DOHH2 (cell line): Measurements from ENCODE around the gene ACAD9.

Source experiments
- H3F3A ChIP-seq: fragments of 200-600 bp; sonication (generic), shearing (Covaris generic); 2 replicates; pipeline ENCODE4 v1.6.0; 2016; ENCODE audit warnings: antibody characterized with exemption, mild to moderate bottlenecking; ENCODE audit not compliant: control insufficient read depth, insufficient read depth
- H3K27ac ChIP-seq: fragments of 200-600 bp; sonication (generic); 2 replicates; pipeline ENCODE4 v1.5.1; 2014; ENCODE audit warnings: low read depth, mild to moderate bottlenecking, low read length, moderate library complexity
- H3K27me3 ChIP-seq: fragments of 200-600 bp; sonication (generic); 2 replicates; pipeline ENCODE4 v1.6.1; 2014; ENCODE audit warnings: mild to moderate bottlenecking, low read length, mixed read lengths; ENCODE audit not compliant: control insufficient read depth
- H3K36me3 ChIP-seq: fragments of 200-600 bp; sonication (generic); 2 replicates; pipeline ENCODE4 v1.6.1; 2014; ENCODE audit warnings: mild to moderate bottlenecking, low read length, moderate library complexity, mixed read lengths; ENCODE audit not compliant: control insufficient read depth
- H3K4me1 ChIP-seq: fragments of 200-600 bp; sonication (generic); 2 replicates; pipeline ENCODE4 v1.6.1; 2014; ENCODE audit warnings: mild to moderate bottlenecking, low read length, mixed read lengths; ENCODE audit not compliant: control insufficient read depth
- H3K4me2 ChIP-seq: fragments of 200-600 bp; sonication (generic); 2 replicates; pipeline ENCODE4 v1.6.0; 2014; ENCODE audit warnings: mild to moderate bottlenecking, low read length, moderate library complexity
- H3K4me3 ChIP-seq: fragments of 200-600 bp; sonication (generic); 2 replicates; pipeline ENCODE4 v1.5.1; 2014; ENCODE audit warnings: mild to moderate bottlenecking, low read length, mixed read lengths
- H3K79me2 ChIP-seq: fragments of 200-600 bp; sonication (generic); 2 replicates; pipeline ENCODE4 v1.6.1; 2014; ENCODE audit warnings: mild to moderate bottlenecking, low read length, mixed read lengths; ENCODE audit not compliant: control insufficient read depth
- H3K9me2 ChIP-seq: fragments of 200-600 bp; sonication (generic); replicated peaks from 2 replicates; pipeline ENCODE4 v1.6.1; 2014; ENCODE audit warnings: mild to moderate bottlenecking, low read length, mixed read lengths; ENCODE audit not compliant: control insufficient read depth
- H3K9me3 ChIP-seq: fragments of 200-600 bp; sonication (generic); 2 replicates; pipeline ENCODE4 v1.6.1; 2014; ENCODE audit warnings: antibody characterized with exemption, low read length, mixed read lengths; ENCODE audit not compliant: control insufficient read depth, insufficient read depth
- H4K20me1 ChIP-seq: fragments of 200-600 bp; sonication (generic); 2 replicates; pipeline ENCODE4 v1.6.0; 2014; ENCODE audit warnings: low read depth, mild to moderate bottlenecking, antibody characterized with exemption, low read length, moderate library complexity; ENCODE audit not compliant: control insufficient read depth, insufficient read depth
- CTCF ChIP-seq: fragments of 200-600 bp; sonication (generic); IDR thresholded peaks from one replicate; pipeline ENCODE4 v1.5.1; 2014; ENCODE audit warnings: antibody characterized with exemption, mild to moderate bottlenecking, low read depth, low read length; ENCODE audit not compliant: poor library complexity, severe bottlenecking
- EZH2phosphoT487 ChIP-seq: fragments of 200-600 bp; sonication (generic); IDR thresholded peaks from 2 replicates; pipeline ENCODE4 v1.6.1; 2017; ENCODE audit warnings: borderline replicate concordance, mild to moderate bottlenecking, antibody characterized with exemption, low read length, moderate library complexity, mixed read lengths

The ACAD9 gene

GRCh38 chr3:128917291-128917690 is 37.9 kb downstream of the ACAD9 start:
- no peak for TF ChIP-seq EZH2phosphoT487
- TF ChIP-seq CTCF: no peak
- Histone ChIP-seq H3K79me2 (no peaks in the 10 kb centered on the region), H4K20me1 (no peaks in the 10 kb centered on the region), H3K36me3 (peaks cover 70% of the 10 kb centered on the region), H3K9me2 (no peaks in the 10 kb centered on the region), H3F3A (0 out of 2 replicates have a peak, but pooled peaks cover 12% of the 10 kb centered on the region), H3K4me3 (no peak overlapping the region), H3K27ac (no peak overlapping the region), H3K4me1 (no peaks in the 10 kb centered on the region), H3K27me3 (no peaks in the 10 kb centered on the region), H3K4me2 (no peak overlapping the region), H3K9me3 (no peaks in the 10 kb centered on the region)

- Histone ChIP-seq H3K36me3 (peaks cover 44% of the 10 kb centered on the region), H3K9me2 (no peaks in the 10 kb centered on the region), H4K20me1 (no peaks in the 10 kb centered on the region), H3F3A (0 out of 2 replicates have a peak, but pooled peaks cover 12% of the 10 kb centered on the region), H3K9me3 (no peaks in the 10 kb centered on the region; the same call in 1 of the 2 replicates), H3K4me3 (no peak overlapping the region), H3K27me3 (no peaks in the 10 kb centered on the region), H3K27ac (no peak overlapping the region), H3K79me2 (no peaks in the 10 kb centered on the region), H3K4me1 (no peaks in the 10 kb centered on the region), H3K4me2 (no peak overlapping the region)
- TF ChIP-seq EZH2phosphoT487: no peak
- no peak for TF ChIP-seq CTCF
Observed at GRCh38 chr3:128919988-128920387, 40.6 kb downstream of the ACAD9 start.

- H3K27ac ChIP-seq: no peak overlapping the region
- no peaks in the 10 kb centered on the region; the same call in 1 of the 2 replicates for H3K9me3 ChIP-seq
- no peaks in the 10 kb centered on the region for H3K79me2 ChIP-seq
- H3K27me3 ChIP-seq: no peaks in the 10 kb centered on the region
- H3K4me1 ChIP-seq: no peaks in the 10 kb centered on the region
- no peak overlapping the region for H3K4me2 ChIP-seq
- H3K36me3 ChIP-seq: peaks cover 15% of the 10 kb centered on the region
- TF ChIP-seq EZH2phosphoT487: no peak
- no peak for TF ChIP-seq CTCF
- H3K4me3 ChIP-seq: no peak overlapping the region
- no peaks in the 10 kb centered on the region for H3K9me2 ChIP-seq
- H3F3A ChIP-seq: 0 out of 2 replicates have a peak, but pooled peaks cover 6% of the 10 kb centered on the region
- H4K20me1 ChIP-seq: no peaks in the 10 kb centered on the region
Observed at GRCh38 chr3:128922804-128923459, 43.5 kb downstream of the ACAD9 start.
